Tibial artery (tissue), 4 donors: ENCODE measurements around the gene DPP10.

Source experiments
- DNase-seq, 2 donors: peaks; one replicate each; pipeline ENCODE4 v3.0.0-alpha.2; 2019
- H3K27ac ChIP-seq, 2 donors: fragments of 200-600 bp; sonication (generic) in 1 of 2; 1 replicate in 1 of 2; 2 replicates in 1 of 2; pipeline ENCODE4 v1.5.1; 2018 to 2019; ENCODE audit warnings: mild to moderate bottlenecking in 1 of 2
- H3K27me3 ChIP-seq, 2 donors: fragments of 200-600 bp; sonication (generic) in 1 of 2; one replicate each; pipeline versions ENCODE4 v1.5.1 to v1.6.0; 2016 to 2019
- H3K36me3 ChIP-seq, 3 donors: fragments of 200-600 bp; sonication (generic) in 2 of 3; one replicate each; pipeline ENCODE4 v1.5.1; 2016 to 2019; ENCODE audit warnings: mild to moderate bottlenecking in 2 of 3
- H3K4me1 ChIP-seq, 4 donors: fragments of 200-600 bp; sonication (generic) in 2 of 4; 1 replicate in 3 of 4; 2 replicates in 1 of 4; pipeline ENCODE4 v1.5.1; 2016 to 2019
- H3K4me3 ChIP-seq, 2 donors: fragments of 200-600 bp; sonication (generic) in 1 of 2; 1 replicate in 1 of 2; 2 replicates in 1 of 2; pipeline ENCODE4 v1.5.1; 2018 to 2019; ENCODE audit warnings: mild to moderate bottlenecking in 2 of 2
- H3K9me3 ChIP-seq, 3 donors: fragments of 200-600 bp; sonication (generic) in 1 of 3; one replicate each; pipeline ENCODE4 v1.5.1; 2016 to 2019
- intact Hi-C: fragments of 100-400 bp; cut with DNase I; formaldehyde crosslinking; loops from one replicate; pipeline ENCODE4 v1.15.0; 2023; ENCODE audit warnings: low total_unique reads
- TF ChIP-seq, protein P1 (sequence below), 2 experiments: fragments of 200-600 bp in 1 of 2; fragments of 450-650 bp in 1 of 2; IDR thresholded peaks; one replicate each; pipeline ENCODE4 v1.5.1; 2017 to 2019; ENCODE audit warnings: antibody characterized with exemption in 2 of 2, mild to moderate bottlenecking in 1 of 2, moderate library complexity in 1 of 2

The DPP10 gene

DNA sequence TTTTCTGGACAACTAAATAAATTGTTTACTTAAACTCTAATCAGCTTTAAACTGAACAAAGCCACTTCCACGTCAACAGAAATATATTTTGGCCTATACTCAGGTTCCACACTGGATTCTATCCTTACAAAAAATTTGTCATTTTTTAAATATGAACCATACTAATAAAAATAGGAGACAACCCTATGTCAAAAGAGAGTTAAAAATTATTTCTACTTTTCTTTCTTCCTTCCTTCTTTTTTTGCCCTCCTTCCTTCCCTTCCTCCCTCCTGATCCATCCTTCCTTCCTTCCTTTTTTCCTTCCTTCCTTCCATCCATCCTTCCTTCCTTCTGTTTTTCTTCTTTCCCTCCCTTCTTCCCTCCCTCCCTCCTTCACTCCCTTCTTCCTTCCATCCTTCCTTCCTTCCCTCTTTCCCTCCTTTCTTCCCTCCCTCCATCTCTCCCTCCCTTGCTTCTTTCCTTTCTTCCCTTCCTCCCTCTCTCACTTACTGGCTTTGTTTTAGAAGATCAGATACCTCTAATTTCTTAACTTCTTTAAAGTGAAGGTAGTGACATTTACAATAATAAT lies 1444.9 kb downstream of the DPP10 start:
- no peaks in the 10 kb centered on the region for H3K4me1 ChIP-seq
- H3K27ac ChIP-seq: no peak overlapping the region
- no peak for DNase-seq
- no peaks in the 10 kb centered on the region for H3K27me3 ChIP-seq
- peaks cover 0 to 4% (median 0%) of the 10 kb centered on the region in 3 donors for H3K9me3 ChIP-seq
- H3K36me3 ChIP-seq: no peaks in the 10 kb centered on the region
- TF ChIP-seq, protein P1, sequence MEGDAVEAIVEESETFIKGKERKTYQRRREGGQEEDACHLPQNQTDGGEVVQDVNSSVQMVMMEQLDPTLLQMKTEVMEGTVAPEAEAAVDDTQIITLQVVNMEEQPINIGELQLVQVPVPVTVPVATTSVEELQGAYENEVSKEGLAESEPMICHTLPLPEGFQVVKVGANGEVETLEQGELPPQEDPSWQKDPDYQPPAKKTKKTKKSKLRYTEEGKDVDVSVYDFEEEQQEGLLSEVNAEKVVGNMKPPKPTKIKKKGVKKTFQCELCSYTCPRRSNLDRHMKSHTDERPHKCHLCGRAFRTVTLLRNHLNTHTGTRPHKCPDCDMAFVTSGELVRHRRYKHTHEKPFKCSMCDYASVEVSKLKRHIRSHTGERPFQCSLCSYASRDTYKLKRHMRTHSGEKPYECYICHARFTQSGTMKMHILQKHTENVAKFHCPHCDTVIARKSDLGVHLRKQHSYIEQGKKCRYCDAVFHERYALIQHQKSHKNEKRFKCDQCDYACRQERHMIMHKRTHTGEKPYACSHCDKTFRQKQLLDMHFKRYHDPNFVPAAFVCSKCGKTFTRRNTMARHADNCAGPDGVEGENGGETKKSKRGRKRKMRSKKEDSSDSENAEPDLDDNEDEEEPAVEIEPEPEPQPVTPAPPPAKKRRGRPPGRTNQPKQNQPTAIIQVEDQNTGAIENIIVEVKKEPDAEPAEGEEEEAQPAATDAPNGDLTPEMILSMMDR (IDR thresholded peaks at IDR 0.05): no peak
- intact Hi-C loops: no loop called here
- no peak overlapping the region for H3K4me3 ChIP-seq
